Measurements from ENCODE around the gene CCDC18. TPM values are rescaled to one million over a fixed set of nuclear protein-coding genes. Genes with fewer than 3 reads are reported as not detected.
"Not testable (repeated sequence)": the region's sequence is repeated elsewhere in the genome, so short reads cannot be mapped to it uniquely, and the experiment has no call there.

CCDC18 gene
- total RNA-seq, 2 experiments from 2014 or later, result 5.4 to 7.0 TPM

- Mint-ChIP-seq H3K4me3 (no peak overlapping the region), H3K36me3 (ENCODE audit: low read depth) (peaks cover 23% of the 10 kb centered on the region), H3K4me1 (ENCODE audit: low read depth) (no peaks in the 10 kb centered on the region), H3K27ac (no peak overlapping the region), H3K27me3 (no peaks in the 10 kb centered on the region), H3K9me3 (no peaks in the 10 kb centered on the region)
- Histone ChIP-seq H3K27ac (ENCODE audit: low read depth in 1 of 2, low read length in 2 of 2) (no peak overlapping the region), H3K4me1 (ENCODE audit: insufficient read depth, low read length) (no peaks in the 10 kb centered on the region), H3K36me3 (ENCODE audit: insufficient read depth, low read length) (peaks cover 13% of the 10 kb centered on the region), H3K4me3 (ENCODE audit: low read length) (no peak overlapping the region), H3K27me3 (ENCODE audit: control insufficient read depth in 1 of 2, insufficient read depth in 2 of 2, low read length in 2 of 2) (no peaks in the 10 kb centered on the region), H3K9me3 (ENCODE audit: control insufficient read depth in 1 of 2, insufficient read depth in 1 of 2, low read length in 2 of 2) (no peaks in the 10 kb centered on the region)
- intact Hi-C loops (cut with DNase I, micrococcal nuclease), result no loop called here
- POLR2A ChIA-PET, result no interaction called here
- CTCF ChIA-PET, result interaction anchor here (0.8 kb wide), 1 partner anchor 16 kb away, joined by 3 read pairs; no protein-coding TSS in a partner anchor
- DNase-seq, result no peak
- ATAC-seq (ENCODE audit: poor library complexity), result no peak
- TF ChIP-seq, protein P1, sequence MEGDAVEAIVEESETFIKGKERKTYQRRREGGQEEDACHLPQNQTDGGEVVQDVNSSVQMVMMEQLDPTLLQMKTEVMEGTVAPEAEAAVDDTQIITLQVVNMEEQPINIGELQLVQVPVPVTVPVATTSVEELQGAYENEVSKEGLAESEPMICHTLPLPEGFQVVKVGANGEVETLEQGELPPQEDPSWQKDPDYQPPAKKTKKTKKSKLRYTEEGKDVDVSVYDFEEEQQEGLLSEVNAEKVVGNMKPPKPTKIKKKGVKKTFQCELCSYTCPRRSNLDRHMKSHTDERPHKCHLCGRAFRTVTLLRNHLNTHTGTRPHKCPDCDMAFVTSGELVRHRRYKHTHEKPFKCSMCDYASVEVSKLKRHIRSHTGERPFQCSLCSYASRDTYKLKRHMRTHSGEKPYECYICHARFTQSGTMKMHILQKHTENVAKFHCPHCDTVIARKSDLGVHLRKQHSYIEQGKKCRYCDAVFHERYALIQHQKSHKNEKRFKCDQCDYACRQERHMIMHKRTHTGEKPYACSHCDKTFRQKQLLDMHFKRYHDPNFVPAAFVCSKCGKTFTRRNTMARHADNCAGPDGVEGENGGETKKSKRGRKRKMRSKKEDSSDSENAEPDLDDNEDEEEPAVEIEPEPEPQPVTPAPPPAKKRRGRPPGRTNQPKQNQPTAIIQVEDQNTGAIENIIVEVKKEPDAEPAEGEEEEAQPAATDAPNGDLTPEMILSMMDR (IDR thresholded peaks at IDR 0.05), result no peak
These were observed 26.7 kb downstream of the CCDC18 start for GRCh38 chr1:93207211-93207610.

- Histone ChIP-seq H3K4me1 (ENCODE audit: insufficient read depth, low read length) (no peaks in the 10 kb centered on the region), H3K27ac (ENCODE audit: low read depth in 1 of 2, low read length in 2 of 2) (no peak overlapping the region), H3K4me3 (ENCODE audit: low read length) (no peak overlapping the region), H3K36me3 (ENCODE audit: insufficient read depth, low read length) (no peaks in the 10 kb centered on the region), H3K27me3 (ENCODE audit: control insufficient read depth in 1 of 2, insufficient read depth in 2 of 2, low read length in 2 of 2) (no peaks in the 10 kb centered on the region), H3K9me3 (ENCODE audit: control insufficient read depth in 1 of 2, insufficient read depth in 1 of 2, low read length in 2 of 2) (no peaks in the 10 kb centered on the region)
- no peak for ATAC-seq (ENCODE audit: poor library complexity)
- Mint-ChIP-seq H3K4me1 (ENCODE audit: low read depth) (peaks cover 17% of the 10 kb centered on the region), H3K36me3 (ENCODE audit: low read depth) (peaks cover 7% of the 10 kb centered on the region), H3K27ac (no peak overlapping the region), H3K4me3 (no peak overlapping the region), H3K9me3 (no peaks in the 10 kb centered on the region), H3K27me3 (no peaks in the 10 kb centered on the region)
- ChIA-PET CTCF (no interaction called here), POLR2A (no interaction called here)
- TF ChIP-seq, protein P1 (IDR thresholded peaks at IDR 0.05), result no peak
- DNase-seq, result no peak
- intact Hi-C loops (cut with DNase I, micrococcal nuclease), result loop anchor here in 1 of 2 experiments (10.0 kb wide), 1 partner anchor 71 kb away; no protein-coding TSS in a partner anchor
These were observed 34.8 kb downstream of the CCDC18 start for GRCh38 chr1:93215322-93215721.

DNA sequence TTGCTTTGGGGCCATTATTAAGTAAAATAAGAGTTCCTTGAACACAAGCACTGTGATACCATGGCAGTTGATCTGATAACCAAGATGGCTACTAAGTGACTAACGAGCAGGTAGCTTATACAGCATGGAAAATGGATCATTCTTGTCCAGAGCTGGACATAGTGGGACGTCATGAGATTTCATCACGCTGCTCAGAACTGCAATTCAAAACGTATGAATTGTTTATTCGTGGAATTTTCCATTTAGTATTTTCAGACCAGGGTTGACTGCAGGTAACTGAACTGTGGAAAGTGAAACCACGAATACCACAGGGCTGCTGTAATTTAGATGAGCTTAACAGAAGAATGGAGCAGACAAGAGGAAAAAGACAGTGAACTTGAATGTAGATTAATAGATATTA, 38.9 kb downstream of the CCDC18 start:
- H3K4me3 ChIP-seq (ENCODE audit: low read length), result peak overlapping the region; percentile 57
- intact Hi-C loops (cut with DNase I, micrococcal nuclease), result loop anchor here in 1 of 2 experiments (10.0 kb wide), 1 partner anchor 75 kb away; no protein-coding TSS in a partner anchor
- peaks cover 27% of the 10 kb centered on the region for H3K4me1 Mint-ChIP-seq (ENCODE audit: low read depth)
- ChIA-PET POLR2A (interaction anchor here (1.0 kb wide), 1 partner anchor 126 kb away, joined by 5 read pairs; the partner anchor contains the start of gene DR1), CTCF (no interaction called here)
- peaks cover 22% of the 10 kb centered on the region for H3K36me3 Mint-ChIP-seq (ENCODE audit: low read depth)
- peak overlapping the region; percentile 82 for H3K4me3 Mint-ChIP-seq
- DNase-seq (peak in 3 of 14 experiments; percentile 26 to 41 (median 29)), ATAC-seq (ENCODE audit: poor library complexity) (peak; percentile 64)
- H3K9me3 ChIP-seq (ENCODE audit: control insufficient read depth in 1 of 2, insufficient read depth in 1 of 2, low read length in 2 of 2), result no peaks in the 10 kb centered on the region
- H3K36me3 ChIP-seq (ENCODE audit: insufficient read depth, low read length), result peaks cover 2% of the 10 kb centered on the region
- peak overlapping the region in 1 of 2 donors; percentile 46 for H3K27ac ChIP-seq (ENCODE audit: low read depth in 1 of 2, low read length in 2 of 2)
- H3K27me3 ChIP-seq (ENCODE audit: control insufficient read depth in 1 of 2, insufficient read depth in 2 of 2, low read length in 2 of 2), result no peaks in the 10 kb centered on the region
- peak overlapping the region; percentile 61 for H3K27ac Mint-ChIP-seq
- TF ChIP-seq, protein P1 (IDR thresholded peaks at IDR 0.05), result no peak
- H3K9me3 Mint-ChIP-seq, result no peaks in the 10 kb centered on the region
- H3K27me3 Mint-ChIP-seq, result no peaks in the 10 kb centered on the region
- no peaks in the 10 kb centered on the region for H3K4me1 ChIP-seq (ENCODE audit: insufficient read depth, low read length)

- H3K9me3 ChIP-seq (ENCODE audit: control insufficient read depth in 1 of 2, insufficient read depth in 1 of 2, low read length in 2 of 2); intact Hi-C loops (cut with DNase I, micrococcal nuclease); H3K27me3 ChIP-seq (ENCODE audit: control insufficient read depth in 1 of 2, insufficient read depth in 2 of 2, low read length in 2 of 2); H3K27ac ChIP-seq (ENCODE audit: low read depth in 1 of 2, low read length in 2 of 2); H3K4me3 ChIP-seq (ENCODE audit: low read length); DNase-seq; H3K9me3 Mint-ChIP-seq; CTCF ChIA-PET; H3K27me3 Mint-ChIP-seq; ATAC-seq (ENCODE audit: poor library complexity); H3K27ac Mint-ChIP-seq; H3K4me1 ChIP-seq (ENCODE audit: insufficient read depth, low read length); H3K36me3 ChIP-seq (ENCODE audit: insufficient read depth, low read length): not testable (repeated sequence)
- H3K4me1 Mint-ChIP-seq (ENCODE audit: low read depth), result peaks cover 27% of the 10 kb centered on the region
- H3K4me3 Mint-ChIP-seq, result peak overlapping the region; percentile 46
- POLR2A ChIA-PET, result interaction anchor here (1.3 kb wide), 1 partner anchor 40 kb away, joined by 6 read pairs; no protein-coding TSS in a partner anchor
- peaks cover 28% of the 10 kb centered on the region for H3K36me3 Mint-ChIP-seq (ENCODE audit: low read depth)
These were observed 40.2 kb downstream of the CCDC18 start for GRCh38 chr1:93220716-93221115.

Measured in CD4-positive, alpha-beta T cell (primary cell).